Measurements from ENCODE around the gene URM1. TPM values are rescaled to one million over a fixed set of nuclear protein-coding genes. Genes with fewer than 3 reads are reported as not detected.

URM1 gene
- total and polyA plus RNA-seq, 2 experiments from 2014 or later: 48.0 to 71.0 TPM

DNA sequence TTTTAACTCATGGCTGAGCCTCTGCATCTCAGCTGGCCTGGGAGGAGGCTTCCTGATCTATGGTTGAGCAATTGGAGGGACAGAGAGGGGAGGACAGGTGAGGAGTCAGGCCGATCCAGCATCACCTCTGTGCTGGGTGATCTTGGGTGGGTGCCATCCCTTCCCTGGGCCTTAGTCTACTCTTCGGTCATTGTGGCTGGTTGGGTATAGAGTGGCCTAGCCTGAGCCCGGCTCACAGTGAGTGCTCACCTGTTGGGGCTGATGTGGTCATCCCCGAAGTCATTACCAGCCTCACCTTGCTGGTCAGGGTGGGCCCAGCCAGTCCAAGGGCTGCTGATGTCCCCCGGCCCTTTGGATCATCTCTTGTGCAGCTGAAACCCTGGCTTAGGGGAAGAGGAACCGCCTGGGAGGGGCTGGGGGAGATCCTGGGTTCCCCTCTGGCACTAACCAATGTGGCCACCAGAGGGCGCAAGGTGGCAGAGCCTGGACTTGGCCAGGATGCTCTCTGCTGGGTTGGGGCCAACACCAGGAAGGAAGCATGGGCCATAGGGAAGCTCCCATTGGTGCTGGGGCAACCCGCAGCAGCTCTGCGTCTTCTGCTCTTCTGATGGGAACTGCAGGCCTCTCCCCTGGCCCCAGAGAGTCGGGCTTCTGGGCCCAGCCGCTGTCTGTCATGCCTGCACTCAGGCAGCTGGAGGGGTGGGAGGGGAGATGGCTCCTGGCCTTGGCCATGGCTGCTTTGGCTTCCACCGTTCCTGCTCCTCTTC lies 67.4 kb downstream of the URM1 start:
- Histone ChIP-seq H3K4me1 (ENCODE audit: low read depth) (no peaks in the 10 kb centered on the region), H3K27me3 (no peaks in the 10 kb centered on the region), H3K4me3 (no peak overlapping the region), H3K9me3 (ENCODE audit: low read depth) (no peaks in the 10 kb centered on the region), H3K27ac (no peak overlapping the region), H3K36me3 (no peaks in the 10 kb centered on the region)
- peak; percentile 94 for TF ChIP-seq CTCF (IDR thresholded peaks at IDR 0.05; ENCODE audit: low read depth, low read length)
- peak; percentile 89 to 93 for DNase-seq (ENCODE audit: low read depth in 1 of 2, low spot score in 1 of 2)

GRCh38 chr9:128439273-128439672 lies 68.1 kb downstream of the URM1 start:
- no peak for TF ChIP-seq CTCF (IDR thresholded peaks at IDR 0.05; ENCODE audit: low read depth, low read length)
- Histone ChIP-seq H3K4me1 (ENCODE audit: low read depth) (no peaks in the 10 kb centered on the region), H3K27me3 (no peaks in the 10 kb centered on the region)

More at GRCh38 chr9:128439273-128439672, 68.1 kb downstream of the URM1 start:
- H3K9me3 ChIP-seq (ENCODE audit: low read depth): no peaks in the 10 kb centered on the region
- no peak overlapping the region for H3K4me3 ChIP-seq
- no peaks in the 10 kb centered on the region for H3K36me3 ChIP-seq
- H3K27ac ChIP-seq: no peak overlapping the region
- DNase-seq (ENCODE audit: low read depth in 1 of 2, low spot score in 1 of 2): no peak

Other genes starting within 250 kb of the URM1 start
- gene PTGES2, start 243.6 kb upstream of the URM1 start, total RNA-seq: 132 and 141 TPM in 2 replicates
- gene PTGES2, start 243.6 kb upstream of the URM1 start, polyA plus RNA-seq: 206 and 240 TPM in 2 replicates
- not detected in 2 replicates for gene LCN2, start 221.9 kb upstream of the URM1 start, total RNA-seq
- 1.2 TPM in 1 of 2 replicates, not detected in the other for gene LCN2, start 221.9 kb upstream of the URM1 start, polyA plus RNA-seq
- gene BBLN, start 211.1 kb upstream of the URM1 start, total RNA-seq: 595 and 729 TPM in 2 replicates
- gene BBLN, start 211.1 kb upstream of the URM1 start, polyA plus RNA-seq: 243 and 262 TPM in 2 replicates
- 63.1 and 105 TPM in 2 replicates for gene CIZ1, start 179.8 kb upstream of the URM1 start, total RNA-seq
- 95.0 and 119 TPM in 2 replicates for gene CIZ1, start 179.8 kb upstream of the URM1 start, polyA plus RNA-seq
- gene DNM1, start 168.0 kb upstream of the URM1 start, total RNA-seq: 17.6 and 42.3 TPM in 2 replicates
- gene DNM1, start 168.0 kb upstream of the URM1 start, polyA plus RNA-seq: 24.3 and 47.2 TPM in 2 replicates
- 95.3 and 96.4 TPM in 2 replicates for gene GOLGA2, start 95.4 kb upstream of the URM1 start, total RNA-seq
- 32.0 and 35.3 TPM in 2 replicates for gene GOLGA2, start 95.4 kb upstream of the URM1 start, polyA plus RNA-seq
- gene SWI5, start 95.1 kb upstream of the URM1 start, total RNA-seq: 37.7 and 61.0 TPM in 2 replicates
- gene SWI5, start 95.1 kb upstream of the URM1 start, polyA plus RNA-seq: 58.2 and 82.6 TPM in 2 replicates
- 15.5 and 18.6 TPM in 2 replicates for gene TRUB2, start 48.9 kb upstream of the URM1 start, total RNA-seq
- 54.2 and 63.5 TPM in 2 replicates for gene TRUB2, start 48.9 kb upstream of the URM1 start, polyA plus RNA-seq
- 87.1 and 93.3 TPM in 2 replicates for gene COQ4, start 48.5 kb upstream of the URM1 start, total RNA-seq
- 75.1 and 81.1 TPM in 2 replicates for gene COQ4, start 48.5 kb upstream of the URM1 start, polyA plus RNA-seq
- 16.9 and 30.2 TPM in 2 replicates for gene SLC27A4, start 30.8 kb upstream of the URM1 start, total RNA-seq
- gene SLC27A4, start 30.8 kb upstream of the URM1 start, polyA plus RNA-seq: 17.8 TPM in 2 replicates
- 34.6 and 53.8 TPM in 2 replicates for gene CERCAM, start 49.5 kb downstream of the URM1 start, total RNA-seq
- gene CERCAM, start 49.5 kb downstream of the URM1 start, polyA plus RNA-seq: 38.6 and 58.1 TPM in 2 replicates
- gene ODF2, start 84.6 kb downstream of the URM1 start, total RNA-seq: 31.5 and 66.9 TPM in 2 replicates
- 31.3 and 47.2 TPM in 2 replicates for gene ODF2, start 84.6 kb downstream of the URM1 start, polyA plus RNA-seq
- 20.6 and 22.4 TPM in 2 replicates for gene GLE1, start 133.3 kb downstream of the URM1 start, total RNA-seq
- 16.3 and 28.4 TPM in 2 replicates for gene GLE1, start 133.3 kb downstream of the URM1 start, polyA plus RNA-seq
- 207 and 227 TPM in 2 replicates for gene SPTAN1, start 181.2 kb downstream of the URM1 start, total RNA-seq
- gene SPTAN1, start 181.2 kb downstream of the URM1 start, polyA plus RNA-seq: 118 TPM in 2 replicates